Right cardiac atrium (tissue), 5 donors: ENCODE measurements around the gene GON7. TPM values are rescaled to one million over a fixed set of nuclear protein-coding genes. Genes with fewer than 3 reads are reported as not detected.
"Not testable (repeated sequence)": the region's sequence is repeated elsewhere in the genome, so short reads cannot be mapped to it uniquely, and the experiment has no call there.

Source experiments
- ATAC-seq, 2 donors: fragments of 200-7000 bp; cut with Tn5 transposase; one replicate each; pipeline versions ENCODE4 v1.8.0 to v1.9.1; 2020; ENCODE audit warnings: moderate library complexity in 2 of 2, mild to moderate bottlenecking in 1 of 2
- DNase-seq, 3 donors: peaks; one replicate each; pipeline ENCODE4 v3.0.0-alpha.2; 2020
- H3K27ac ChIP-seq: one replicate; pipeline ENCODE4 v1.5.1; 2013; ENCODE audit warnings: mild to moderate bottlenecking, low read length, control low read depth, moderate library complexity
- H3K27me3 ChIP-seq: one replicate; pipeline ENCODE4 v1.6.1; 2013; ENCODE audit not compliant: control insufficient read depth, insufficient read depth
- H3K4me1 ChIP-seq: one replicate; pipeline ENCODE4 v1.6.1; 2013; ENCODE audit warnings: low read length; ENCODE audit not compliant: control insufficient read depth, insufficient read depth
- H3K4me3 ChIP-seq: one replicate; pipeline ENCODE4 v1.5.1; 2013; ENCODE audit warnings: low read length, control low read depth
- H3K9me3 ChIP-seq: one replicate; pipeline ENCODE4 v1.6.1; 2013; ENCODE audit warnings: low read length; ENCODE audit not compliant: control insufficient read depth
- WGBS: extraction: QIAGEN DNeasy Blood & Tissue Kit; methylation state at CpG from one replicate; pipeline ENCODE4 v1.1.7; 2013; 5-methylcytosine and 5-hydroxymethylcytosine counted together
- intact Hi-C, 4 donors: fragments of 100-400 bp; cut with DNase I; formaldehyde crosslinking; loops; one replicate each; pipeline versions ENCODE4 v1.11.0 to v1.14.0; 2022 to 2023
- polyA plus RNA-seq: library from polyadenylated mRNA; stranded (reverse); fragments of 200-250 nt; gene quantifications from one replicate; pipeline ENCODE4 v1.2.3, GENCODE V29; 2013
- total RNA-seq, 4 donors: library from RNA; stranded (reverse); fragmentation: NEBNext Ultra II Directional; extraction: Animal tissue kit (Norgen Biotek cat#: 25700); gene quantifications; one replicate each; pipeline ENCODE4 v1.2.1, GENCODE V29; 2021
- donor health status: healthy with polysubstance abuse.
- donor health status: DM: no; HTN: yes; CAD: no.
- donor health status: DM: no; HTN: no; CAD: no.
- donor health status: DM: no; HTN: yes; CAD: no; lungs with severe emphysema.
- donor health status: DM: yes; HTN: yes; CAD: no.

The GON7 gene
- total and polyA plus RNA-seq, 5 donors: 10.2 to 26.7 (median 15.9) TPM

GRCh38 chr14:93173943-93174395 lies 32.9 kb downstream of the GON7 start:
- intact Hi-C loops: no loop called here
- no peak overlapping the region for H3K27ac ChIP-seq
- H3K4me1 ChIP-seq: no peaks in the 10 kb centered on the region
- 23% methylated on average over 10 of the region's 10 CpGs for WGBS
- ATAC-seq (peak in 1 of 2 donors; percentile 56), DNase-seq (no peak)
- no peaks in the 10 kb centered on the region for H3K9me3 ChIP-seq
- H3K4me3 ChIP-seq: no peak overlapping the region
- no peaks in the 10 kb centered on the region for H3K27me3 ChIP-seq

GRCh38 chr14:93171376-93171775 lies 35.5 kb downstream of the GON7 start:
- intact Hi-C loops: no loop called here
- no peaks in the 10 kb centered on the region for H3K9me3 ChIP-seq
- DNase-seq (no peak), ATAC-seq (no peak)
- no peaks in the 10 kb centered on the region for H3K27me3 ChIP-seq
- H3K27ac ChIP-seq: no peak overlapping the region
- H3K4me1 ChIP-seq: no peaks in the 10 kb centered on the region
- WGBS: 90% methylated on average over 4 of the region's 4 CpGs
- H3K4me3 ChIP-seq: no peak overlapping the region

- WGBS: 95% methylated on average over 20 of the region's 20 CpGs
- H3K27me3 ChIP-seq, H3K4me1 ChIP-seq, DNase-seq, H3K9me3 ChIP-seq, ATAC-seq, intact Hi-C loops, H3K27ac ChIP-seq, H3K4me3 ChIP-seq: not testable (repeated sequence)
Measured at GRCh38 chr14:93170141-93170540, 36.7 kb downstream of the GON7 start.

GRCh38 chr14:93169619-93170018 lies 37.2 kb downstream of the GON7 start:
- 68% methylated on average over 6 of the region's 6 CpGs for WGBS
- H3K4me1 ChIP-seq, H3K9me3 ChIP-seq, H3K4me3 ChIP-seq, intact Hi-C loops, H3K27me3 ChIP-seq, DNase-seq, H3K27ac ChIP-seq, ATAC-seq: not testable (repeated sequence)

- H3K27ac ChIP-seq, H3K27me3 ChIP-seq, ATAC-seq, H3K9me3 ChIP-seq, intact Hi-C loops, DNase-seq, H3K4me3 ChIP-seq, H3K4me1 ChIP-seq: not testable (repeated sequence)
- WGBS: 84% methylated on average over 9 of the region's 9 CpGs
Measured at GRCh38 chr14:93168610-93169009, 38.3 kb downstream of the GON7 start.

- intact Hi-C loops, H3K4me1 ChIP-seq, H3K9me3 ChIP-seq, H3K27me3 ChIP-seq, H3K4me3 ChIP-seq, ATAC-seq, DNase-seq, H3K27ac ChIP-seq: not testable (repeated sequence)
- WGBS: 85% methylated on average over 26 of the region's 26 CpGs
Measured at GRCh38 chr14:93165271-93166265, 41.3 kb downstream of the GON7 start.

GRCh38 chr14:93163564-93163963 lies 43.3 kb downstream of the GON7 start:
- 67% methylated on average over 5 of the region's 5 CpGs for WGBS
- Histone ChIP-seq H3K9me3 (no peaks in the 10 kb centered on the region), H3K27me3 (no peaks in the 10 kb centered on the region), H3K4me1 (no peaks in the 10 kb centered on the region), H3K27ac (no peak overlapping the region), H3K4me3 (no peak overlapping the region)
- DNase-seq (no peak), ATAC-seq (no peak)
- intact Hi-C loops: no loop called here

GRCh38 chr14:93161411-93161940 lies 45.4 kb downstream of the GON7 start:
- Histone ChIP-seq H3K27me3 (no peaks in the 10 kb centered on the region), H3K4me3 (no peak overlapping the region), H3K4me1 (no peaks in the 10 kb centered on the region), H3K9me3 (no peaks in the 10 kb centered on the region), H3K27ac (no peak overlapping the region)
- ATAC-seq (no peak), DNase-seq (no peak)
- intact Hi-C loops: no loop called here
- WGBS: 61% methylated on average over 4 of the region's 4 CpGs

- peak in 1 of 2 donors; percentile 21 for ATAC-seq
- Histone ChIP-seq H3K4me1 (no peaks in the 10 kb centered on the region), H3K27ac (no peak overlapping the region), H3K27me3 (no peaks in the 10 kb centered on the region), H3K9me3 (no peaks in the 10 kb centered on the region), H3K4me3 (no peak overlapping the region)
- intact Hi-C loops: no loop called here
- WGBS: 33% methylated on average over 4 of the region's 4 CpGs
- DNase-seq: no peak
Measured at GRCh38 chr14:93160353-93160801, 46.5 kb downstream of the GON7 start.

- 61% methylated on average over 5 of the region's 5 CpGs for WGBS
Measured at GRCh38 chr14:93159625-93160352, 47.1 kb downstream of the GON7 start.

More at GRCh38 chr14:93159625-93160352, 47.1 kb downstream of the GON7 start:
- H3K4me3 ChIP-seq, H3K27ac ChIP-seq, DNase-seq, H3K4me1 ChIP-seq, H3K9me3 ChIP-seq, ATAC-seq, H3K27me3 ChIP-seq: not testable (repeated sequence)
- intact Hi-C loops: loop anchor here in 1 of 4 donors (10.0 kb wide), 1 partner anchor 285 kb away; no protein-coding TSS in a partner anchor
